ELR (cell line): Measurements from ENCODE around the gene TNIP1.

Source experiments
- DNase-seq: peaks from one replicate; pipeline ENCODE4 v3.0.0-alpha.2; 2015; ENCODE audit warnings: low read depth

Gene TNIP1

GRCh38 chr5:151083081-151083676 lies 2.3 kb upstream of the TNIP1 start:
- DNase-seq, result peak; percentile 89

- DNase-seq, result peak; percentile 74
Observed at GRCh38 chr5:151082282-151082902, 1.6 kb upstream of the TNIP1 start.

GRCh38 chr5:151081431-151082281 lies 822 bp upstream of the TNIP1 start:
- peak; percentile 73 for DNase-seq

DNA sequence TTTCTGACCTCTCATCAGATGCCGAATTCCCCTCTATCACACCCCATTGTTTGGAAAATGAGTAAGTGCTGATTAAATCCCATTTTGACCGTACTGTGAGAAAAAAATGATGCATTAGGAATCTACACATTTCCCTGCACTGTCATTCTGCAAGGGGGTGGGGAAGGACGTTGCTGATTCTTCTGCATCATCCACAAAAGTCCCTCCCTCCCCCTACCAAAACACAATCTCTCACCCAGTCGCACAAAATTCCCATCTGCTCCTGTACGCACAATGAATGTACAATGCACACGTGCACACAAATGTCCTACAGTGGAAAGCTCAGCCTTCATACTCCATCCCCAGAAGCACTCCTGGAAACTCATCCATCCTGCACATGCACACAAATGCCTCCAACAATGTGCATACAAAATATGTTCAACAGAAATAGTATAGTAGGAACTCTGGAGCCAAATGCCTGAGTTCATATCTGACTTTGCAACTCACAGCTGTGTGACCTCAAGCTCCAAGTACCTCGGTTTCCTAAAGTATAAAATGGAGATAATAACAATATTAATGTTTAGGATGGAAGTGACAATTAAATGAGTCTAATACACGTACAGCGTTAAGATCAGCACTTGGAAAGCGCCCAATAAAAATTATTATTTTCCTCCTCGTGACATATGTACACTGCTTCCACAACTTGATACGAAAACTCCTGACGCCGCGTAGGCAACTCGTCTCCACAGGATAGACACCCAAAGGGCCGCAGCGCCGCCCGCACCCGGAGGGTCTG lies 809 bp downstream of the TNIP1 start:
- peak; percentile 94 for DNase-seq

DNA sequence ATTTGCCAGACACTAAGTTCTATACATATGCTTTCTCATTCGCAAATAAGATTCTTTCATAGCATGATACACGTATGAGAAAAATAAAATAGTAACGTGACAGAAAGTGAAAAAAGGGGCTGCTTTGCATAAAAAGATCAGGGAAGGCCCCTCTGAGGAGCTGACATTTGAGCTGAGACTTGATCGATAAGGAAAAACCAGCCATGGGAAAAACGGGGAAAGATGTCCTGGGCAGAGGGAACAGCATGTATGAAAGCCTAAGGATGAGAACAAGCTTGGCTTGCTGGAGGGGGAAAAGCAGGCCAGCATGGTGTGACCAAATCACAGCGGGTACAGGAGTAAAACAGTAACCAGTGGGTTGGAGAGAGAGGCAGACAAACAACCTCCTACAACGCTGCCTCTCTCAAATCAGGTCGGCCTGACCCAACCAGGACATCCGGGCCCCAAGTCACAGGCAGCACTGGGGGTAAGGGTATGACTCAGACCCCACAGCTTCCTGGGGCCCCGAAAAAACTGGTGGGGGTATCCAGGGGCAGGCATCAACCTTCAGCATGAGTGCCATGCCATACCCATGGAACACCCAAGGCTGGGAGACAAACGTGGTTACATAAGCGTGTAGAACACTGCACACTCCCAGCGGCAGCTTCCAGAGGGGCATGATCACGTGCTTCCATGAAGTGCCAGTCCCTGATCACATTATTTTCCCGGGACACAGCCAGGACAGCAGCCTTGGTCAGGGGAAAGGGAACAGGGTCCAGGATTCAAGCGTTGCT lies 2.2 kb downstream of the TNIP1 start:
- DNase-seq, result peak; percentile 59

GRCh38 chr5:151077967-151078366 lies 2.9 kb downstream of the TNIP1 start:
- DNase-seq, result no peak

GRCh38 chr5:151077419-151077818 lies 3.4 kb downstream of the TNIP1 start:
- no peak for DNase-seq

DNA sequence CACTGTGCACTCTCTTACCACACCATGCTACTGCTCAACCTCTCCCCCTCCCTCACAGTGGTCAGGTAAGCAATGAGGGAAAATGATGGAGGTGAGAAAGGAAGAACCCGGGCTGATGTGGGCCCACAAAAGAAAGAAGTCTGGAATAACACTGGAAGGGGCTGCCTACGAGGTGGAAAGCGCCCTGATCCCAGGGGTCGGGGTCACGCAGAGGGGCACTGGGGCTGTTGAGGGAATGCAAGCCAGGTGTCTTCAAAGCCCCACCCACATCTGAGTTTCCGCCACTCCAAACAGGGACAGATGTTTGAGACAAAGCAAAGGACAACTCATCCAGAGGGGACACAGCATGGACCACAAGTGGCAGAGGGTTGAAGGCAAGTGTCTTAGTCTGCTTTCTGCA lies 4.2 kb downstream of the TNIP1 start:
- DNase-seq, result no peak

DNA sequence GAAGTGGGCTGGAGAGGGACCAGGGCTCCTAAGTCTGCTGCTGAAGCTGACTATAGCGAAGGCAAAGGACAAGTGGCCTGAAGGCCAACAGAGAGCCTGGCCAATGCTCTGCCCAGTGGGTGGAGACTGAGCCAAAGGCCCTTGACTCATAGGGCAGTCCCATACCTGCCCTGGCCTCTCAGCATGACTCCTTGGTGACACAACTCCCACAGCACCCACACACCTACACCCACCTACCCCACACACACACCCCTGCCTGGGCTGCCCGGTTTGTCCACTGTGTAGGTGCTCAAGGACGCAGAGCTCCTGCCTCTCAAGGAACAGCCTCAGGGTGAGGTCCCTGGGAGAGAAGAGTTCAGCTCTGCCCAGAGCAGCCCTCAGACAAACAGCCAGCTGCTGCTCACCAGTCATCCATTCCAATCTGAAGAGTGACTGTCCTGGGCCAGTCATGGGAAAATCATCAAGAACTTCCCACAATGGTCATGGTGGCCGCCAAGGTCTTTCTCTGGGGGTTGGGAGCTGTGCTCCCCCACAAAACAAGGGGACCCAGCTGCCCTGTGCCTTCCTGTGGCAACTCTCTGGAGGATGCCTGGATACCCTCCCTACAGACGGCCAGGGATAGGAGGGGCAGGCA lies 5.0 kb downstream of the TNIP1 start:
- peak; percentile 87 for DNase-seq

- DNase-seq, result no peak
Observed at GRCh38 chr5:151074557-151074956, 6.3 kb downstream of the TNIP1 start.

GRCh38 chr5:151073280-151073679 lies 7.6 kb downstream of the TNIP1 start:
- DNase-seq, result no peak

DNA sequence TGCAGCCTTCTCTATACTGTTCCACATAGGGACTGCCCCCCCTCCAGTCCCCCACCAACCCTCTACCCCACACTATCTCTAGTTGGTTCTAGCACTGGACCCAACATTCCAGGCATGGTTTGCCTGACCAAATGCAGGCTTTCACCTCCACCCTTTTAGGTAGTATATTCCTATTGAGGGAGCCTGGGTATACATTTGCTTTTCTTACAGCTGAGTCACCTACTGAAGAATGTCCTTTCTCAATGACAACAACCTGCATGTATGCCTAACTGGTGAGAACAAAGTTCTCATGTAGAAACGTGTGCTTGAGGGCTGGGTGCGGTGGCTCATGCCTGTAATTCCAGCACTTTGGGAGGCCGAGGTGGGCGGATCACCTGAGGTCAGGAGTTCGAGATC lies 8.2 kb downstream of the TNIP1 start:
- DNase-seq, result peak; percentile 95

GRCh38 chr5:151071848-151072629 lies 8.8 kb downstream of the TNIP1 start:
- DNase-seq, result peak; percentile 29

DNA sequence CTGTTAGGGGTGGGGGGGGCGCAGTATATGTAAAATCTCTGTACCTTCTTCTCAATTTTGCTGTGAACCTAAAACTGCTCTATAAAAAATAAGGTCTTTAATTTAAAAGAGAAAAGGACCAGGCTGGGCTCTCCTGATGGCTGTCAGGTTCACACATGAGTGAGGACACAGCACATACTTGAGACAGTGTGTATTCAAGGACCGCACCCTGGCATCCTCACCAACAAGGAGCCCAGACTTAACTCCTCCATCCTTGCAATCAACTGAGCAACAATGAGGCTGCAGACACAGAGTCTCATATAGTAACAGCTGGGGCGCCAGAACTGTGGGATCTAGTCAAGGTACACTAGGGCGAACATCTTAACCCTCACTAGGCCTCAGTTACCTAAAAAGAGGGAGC lies 9.8 kb downstream of the TNIP1 start:
- no peak for DNase-seq

- DNase-seq, result peak; percentile 85
Observed at GRCh38 chr5:151070449-151070848, 10.4 kb downstream of the TNIP1 start.

DNA sequence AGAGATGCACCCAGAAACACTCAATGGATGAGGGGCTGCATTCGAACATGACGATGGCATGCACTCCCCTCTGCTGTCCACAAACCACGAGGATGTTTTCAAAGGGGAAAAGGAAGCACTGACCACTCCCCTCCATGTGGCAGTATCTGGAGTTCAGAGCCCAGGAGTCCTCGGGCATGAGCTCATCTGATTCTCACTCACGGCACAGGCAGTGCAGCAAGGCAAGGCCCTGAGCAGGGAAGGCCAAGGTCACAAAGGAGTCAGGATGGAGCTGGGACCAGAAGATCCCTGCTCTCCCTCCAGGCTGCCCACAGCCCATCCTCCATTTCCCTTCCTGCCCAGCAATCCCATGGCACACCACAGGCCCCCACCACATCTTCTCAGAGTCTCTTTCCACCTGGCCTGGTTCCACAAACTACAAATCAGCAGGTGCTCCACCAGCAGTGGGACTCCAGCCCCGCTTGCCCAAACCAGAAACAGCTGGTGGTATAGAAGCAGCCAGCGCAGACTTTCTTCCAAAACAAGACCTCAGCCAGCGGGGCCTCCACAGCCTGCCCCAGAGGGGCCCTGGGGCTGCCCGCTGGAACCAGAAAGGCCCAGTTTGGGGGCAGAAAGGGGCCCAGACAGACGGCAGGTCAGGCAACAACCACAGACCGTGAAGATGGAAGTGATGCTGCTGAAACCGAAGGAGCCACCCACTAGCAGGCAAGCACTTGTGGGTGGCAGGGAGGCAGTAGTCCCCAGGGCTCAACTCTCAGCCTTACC lies 12.2 kb downstream of the TNIP1 start:
- no peak for DNase-seq

GRCh38 chr5:151067632-151068432 lies 13.0 kb downstream of the TNIP1 start:
- DNase-seq, result peak; percentile 43

DNA sequence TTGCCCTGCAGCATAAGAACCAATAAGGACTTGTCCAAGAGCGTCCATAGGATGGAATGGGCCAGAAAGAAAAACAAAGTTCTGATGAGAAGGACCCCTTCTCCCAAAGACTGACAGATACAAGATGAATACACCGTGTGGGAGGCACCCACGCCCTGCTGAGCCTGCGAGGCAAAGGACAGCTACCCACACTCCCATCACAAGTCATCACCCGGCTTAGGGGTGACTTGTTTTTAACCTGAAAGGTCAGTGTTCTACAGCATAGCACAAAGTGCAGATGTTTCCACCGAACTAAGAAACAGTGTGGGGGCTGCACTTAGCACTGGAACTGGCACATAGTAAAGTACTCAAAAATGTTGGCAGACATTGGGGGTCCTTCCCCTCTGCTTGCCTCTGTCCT lies 13.9 kb downstream of the TNIP1 start:
- DNase-seq, result no peak

DNA sequence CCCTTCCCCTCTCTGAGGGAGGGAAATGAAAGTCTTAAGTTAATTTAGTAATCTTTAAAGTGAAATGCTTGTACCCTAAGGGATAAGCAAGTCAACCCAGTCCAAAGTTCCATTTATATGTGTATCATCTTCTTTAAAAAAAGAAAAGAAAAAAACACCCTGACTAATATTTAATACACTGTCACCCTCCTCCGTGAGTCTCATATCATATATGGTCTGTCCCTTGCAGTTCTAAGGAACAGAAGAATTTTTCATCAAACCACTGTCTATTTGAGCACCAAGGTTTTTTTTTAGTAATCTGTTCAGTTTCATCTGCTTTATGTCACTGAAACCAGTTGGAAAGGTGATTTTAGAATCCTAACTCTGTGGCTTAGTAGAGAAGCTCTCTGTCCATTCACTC lies 15.2 kb downstream of the TNIP1 start:
- no peak for DNase-seq
